Progenitor cell of endocrine pancreas (in vitro differentiated cells): ENCODE measurements around the gene NANS. TPM values are rescaled to one million over a fixed set of nuclear protein-coding genes. Genes with fewer than 3 reads are reported as not detected.
A peak's percentile ranks its signal among the peaks of the same experiment; 100 is the strongest.

ENCODE experiments used
- DNase-seq: peaks from one replicate; pipeline ENCODE4 v3.0.0; 2021; ENCODE audit warnings: low spot score; ENCODE audit not compliant: unreplicated experiment
- H3K27ac Mint-ChIP-seq: 2 replicates; pipeline ENCODE4 v1.8.0; 2021; ENCODE audit warnings: mild to moderate bottlenecking, moderate library complexity, mixed read lengths
- H3K27me3 Mint-ChIP-seq: 2 replicates; pipeline ENCODE4 v1.8.0; 2021; ENCODE audit warnings: mixed read lengths
- H3K36me3 Mint-ChIP-seq: 2 replicates; pipeline ENCODE4 v1.8.0; 2022; ENCODE audit warnings: mixed read lengths; ENCODE audit not compliant: insufficient read depth
- H3K4me1 Mint-ChIP-seq: 2 replicates; pipeline ENCODE4 v1.8.0; 2021; ENCODE audit warnings: low read depth, mixed read lengths
- H3K4me3 Mint-ChIP-seq: 2 replicates; pipeline ENCODE4 v1.8.0; 2021; ENCODE audit warnings: low read depth, mild to moderate bottlenecking, moderate library complexity, mixed read lengths
- H3K9me3 Mint-ChIP-seq: 2 replicates; pipeline ENCODE4 v1.8.0; 2021; ENCODE audit warnings: low read depth, mixed read lengths
- CTCF ChIP-seq: fragments of 200-600 bp; sonication (generic); IDR thresholded peaks from one replicate; pipeline ENCODE4 v1.5.0; 2021; ENCODE audit warnings: antibody characterized with exemption, mild to moderate bottlenecking; ENCODE audit not compliant: unreplicated experiment
- long read RNA-seq: library from polyadenylated mRNA; unstranded; transcript quantifications from one replicate; pipeline ENCODE4 v2.0.0, GENCODE V29; 2020
- total RNA-seq: library from RNA; stranded (reverse); gene quantifications from 2 replicates; pipeline ENCODE4 v1.2.1, GENCODE V29; 2021

NANS gene
- 31.9 and 33.8 TPM in 2 replicates for total RNA-seq
- long read RNA-seq, transcript NANS-201 (6 exons, 1,170 nt), result major isoform, 35 of 39 reads
- long read RNA-seq, partial matches to known transcripts, result 1 of 39 reads
- long read RNA-seq, other reads (novel, unspliced or antisense), result 3 of 39 reads

GRCh38 chr9:98056269-98057137 lies at the start of gene NANS:
Gene NANS, plus strand, starts transcription at chr9:98056732. Its CDS starts 77 bp downstream, at chr9:98056809.
- H3K36me3 Mint-ChIP-seq, result peaks cover 2% of the 10 kb centered on the region
- no peaks in the 10 kb centered on the region for H3K9me3 Mint-ChIP-seq
- H3K4me1 Mint-ChIP-seq, result peaks cover 5% of the 10 kb centered on the region
- H3K4me3 Mint-ChIP-seq, result peak within 1 kb of the TSS; percentile 88
- TF ChIP-seq CTCF, result no peak
- peak; percentile 87 for DNase-seq
- peak within 1 kb of the TSS; percentile 93 for H3K27ac Mint-ChIP-seq
- H3K27me3 Mint-ChIP-seq, result peaks cover 8% of the 10 kb centered on the region

- H3K4me1 Mint-ChIP-seq, result no peaks in the 10 kb centered on the region
- no peaks in the 10 kb centered on the region for H3K9me3 Mint-ChIP-seq
- H3K27me3 Mint-ChIP-seq, result no peaks in the 10 kb centered on the region
Observed at GRCh38 chr9:98007251-98007928, 49.1 kb upstream of the NANS start.

GRCh38 chr9:98008764-98009163 lies 47.8 kb upstream of the NANS start:
- H3K36me3 Mint-ChIP-seq, result peaks cover 36% of the 10 kb centered on the region
- no peak for TF ChIP-seq CTCF
- no peaks in the 10 kb centered on the region for H3K27me3 Mint-ChIP-seq
- H3K27ac Mint-ChIP-seq, result no peak overlapping the region
- no peaks in the 10 kb centered on the region for H3K4me1 Mint-ChIP-seq
- DNase-seq, result no peak
- H3K9me3 Mint-ChIP-seq, result no peaks in the 10 kb centered on the region
- no peak overlapping the region for H3K4me3 Mint-ChIP-seq

More at GRCh38 chr9:98007251-98007928, 49.1 kb upstream of the NANS start:
- no peak for TF ChIP-seq CTCF
- Mint-ChIP-seq H3K27ac (no peak overlapping the region), H3K36me3 (peaks cover 35% of the 10 kb centered on the region), H3K4me3 (no peak overlapping the region)
- DNase-seq, result no peak

- H3K27ac Mint-ChIP-seq, result no peak overlapping the region
- H3K27me3 Mint-ChIP-seq, result no peaks in the 10 kb centered on the region
- H3K4me1 Mint-ChIP-seq, result no peaks in the 10 kb centered on the region
- no peaks in the 10 kb centered on the region for H3K9me3 Mint-ChIP-seq
- TF ChIP-seq CTCF, result no peak
- peaks cover 34% of the 10 kb centered on the region for H3K36me3 Mint-ChIP-seq
- DNase-seq, result no peak
- no peak overlapping the region for H3K4me3 Mint-ChIP-seq
Observed at GRCh38 chr9:98009437-98009836, 47.1 kb upstream of the NANS start.

- Mint-ChIP-seq H3K4me3 (no peak overlapping the region), H3K36me3 (peaks cover 33% of the 10 kb centered on the region), H3K27ac (no peak overlapping the region), H3K27me3 (no peaks in the 10 kb centered on the region), H3K9me3 (no peaks in the 10 kb centered on the region), H3K4me1 (no peaks in the 10 kb centered on the region)
- no peak for TF ChIP-seq CTCF
- DNase-seq, result no peak
Observed at GRCh38 chr9:98009936-98010335, 46.6 kb upstream of the NANS start.
